Neural cell (in vitro differentiated cells): ENCODE measurements around the gene EXOC2. TPM values are rescaled to one million over a fixed set of nuclear protein-coding genes. Genes with fewer than 3 reads are reported as not detected.

Experiments used
- H2AFZ ChIP-seq: fragments of 200-600, 300-800 bp; sonication (generic), shearing (Covaris generic); 2 replicates; pipeline ENCODE4 v1.6.0; 2014; ENCODE audit warnings: low read depth, mild to moderate bottlenecking, antibody characterized with exemption, low read length, moderate library complexity
- H3F3A ChIP-seq: fragments of 200-600 bp; shearing (Covaris generic); 2 replicates; pipeline ENCODE4 v1.6.1; 2016; ENCODE audit warnings: mild to moderate bottlenecking, moderate library complexity, mixed read lengths, antibody characterized with exemption, low read length; ENCODE audit not compliant: insufficient read depth, poor library complexity, severe bottlenecking
- H3K27ac ChIP-seq: fragments of 200-600, 300-800 bp; sonication (generic), shearing (Covaris generic); 2 replicates; pipeline ENCODE4 v1.5.1; 2014; ENCODE audit warnings: mild to moderate bottlenecking, low read length, moderate library complexity
- H3K27me3 ChIP-seq: fragments of 300-800, 200-600 bp; sonication (generic), shearing (Covaris generic); 2 replicates; pipeline ENCODE4 v1.6.0; 2014; ENCODE audit warnings: mild to moderate bottlenecking, low read depth, low read length, moderate library complexity; ENCODE audit not compliant: insufficient read depth
- H3K36me3 ChIP-seq: fragments of 300-800, 200-600 bp; sonication (generic), shearing (Covaris generic); 2 replicates; pipeline ENCODE4 v1.5.1; 2014; ENCODE audit warnings: mild to moderate bottlenecking, antibody characterized with exemption, low read length, moderate library complexity; ENCODE audit not compliant: insufficient read depth
- H3K4me2 ChIP-seq: fragments of 300-800, 200-600 bp; sonication (generic), shearing (Covaris generic); 2 replicates; pipeline ENCODE4 v1.6.0; 2014; ENCODE audit warnings: mild to moderate bottlenecking, low read length
- H3K4me3 ChIP-seq: fragments of 300-800, 200-600 bp; sonication (generic), shearing (Covaris generic); 2 replicates; pipeline ENCODE4 v1.5.1; 2014; ENCODE audit warnings: mild to moderate bottlenecking, low read length, moderate library complexity
- H3K79me2 ChIP-seq: fragments of 200-600 bp; shearing (Covaris generic); replicated peaks from 2 replicates; pipeline ENCODE4 v1.6.0; 2014; ENCODE audit warnings: mild to moderate bottlenecking, low read length, moderate library complexity; ENCODE audit not compliant: insufficient read depth
- H3K9ac ChIP-seq: fragments of 300-800, 200-600 bp; sonication (generic), shearing (Covaris generic); 2 replicates; pipeline ENCODE4 v1.6.1; 2016; ENCODE audit warnings: mild to moderate bottlenecking, low read length, mixed read lengths
- H3K9me2 ChIP-seq: fragments of 200-600 bp; shearing (Covaris generic); 2 replicates; pipeline ENCODE4 v1.6.1; 2016; ENCODE audit warnings: mild to moderate bottlenecking, low read length, mixed read lengths; ENCODE audit not compliant: insufficient read depth
- H3K9me3 ChIP-seq: fragments of 200-600, 300-800 bp; sonication (generic), shearing (Covaris generic); 2 replicates; pipeline ENCODE4 v1.6.1; 2016; ENCODE audit warnings: mild to moderate bottlenecking, mixed run types, low read length, moderate library complexity, mixed read lengths
- H4K20me1 ChIP-seq: fragments of 200-600 bp; shearing (Covaris generic); 2 replicates; pipeline ENCODE4 v1.6.1; 2016; ENCODE audit warnings: mild to moderate bottlenecking, mixed run types; ENCODE audit not compliant: insufficient read depth
- EP300 ChIP-seq: fragments of 450-650 bp; conservative IDR thresholded peaks from 2 replicates; pipeline ENCODE4 v1.6.1; 2014; ENCODE audit warnings: antibody characterized with exemption, mild to moderate bottlenecking, moderate library complexity; ENCODE audit not compliant: poor library complexity, severe bottlenecking
- EZH2 ChIP-seq: fragments of 200-600, 300-800 bp; shearing (Covaris generic), sonication (generic); IDR thresholded peaks from 2 replicates; pipeline ENCODE4 v1.6.1; 2014; ENCODE audit warnings: antibody characterized with exemption, low read length, borderline replicate concordance, mild to moderate bottlenecking; ENCODE audit not compliant: insufficient read depth, poor library complexity, severe bottlenecking
- MXI1 ChIP-seq: fragments of 450-650 bp; conservative IDR thresholded peaks from 2 replicates; pipeline ENCODE4 v1.6.1; 2014; ENCODE audit warnings: antibody characterized with exemption, mild to moderate bottlenecking; ENCODE audit not compliant: poor library complexity, severe bottlenecking
- POLR2AphosphoS5 ChIP-seq: IDR thresholded peaks from 2 replicates; pipeline ENCODE4 v1.6.1; 2012
- RAD21 ChIP-seq: fragments of 450-650 bp; conservative IDR thresholded peaks from 2 replicates; pipeline ENCODE4 v1.6.1; 2014; ENCODE audit warnings: antibody characterized with exemption, mild to moderate bottlenecking, moderate library complexity
- SMC3 ChIP-seq: fragments of 450-650 bp; conservative IDR thresholded peaks from 2 replicates; pipeline ENCODE4 v1.6.1; 2014; ENCODE audit warnings: antibody characterized with exemption, mild to moderate bottlenecking, moderate library complexity; ENCODE audit not compliant: poor library complexity
- TAF1 ChIP-seq: IDR thresholded peaks from 2 replicates; pipeline ENCODE4 v1.6.1; 2012; ENCODE audit warnings: low read depth
- polyA plus RNA-seq: library from polyadenylated mRNA; depleted of rRNA; stranded (reverse); fragments of >200 nt; gene quantifications from 2 replicates; pipeline ENCODE4 v1.2.3, GENCODE V29; 2014
- TF ChIP-seq, protein P1 (sequence below): fragments of 450-650 bp; IDR thresholded peaks from 2 replicates; pipeline ENCODE4 v1.5.1; 2014; ENCODE audit warnings: antibody characterized with exemption, mild to moderate bottlenecking, moderate library complexity; ENCODE audit not compliant: poor library complexity, severe bottlenecking
- TF ChIP-seq, protein P2 (sequence below): IDR thresholded peaks from 2 replicates; pipeline ENCODE4 v1.6.1; 2012; ENCODE audit warnings: borderline replicate concordance

Gene EXOC2
- polyA plus RNA-seq, 1 donor from 2014 or later: 38.6 TPM

GRCh38 chr6:558089-558488 lies 134.8 kb downstream of the EXOC2 start:
- H3F3A ChIP-seq: no peaks in the 10 kb centered on the region
- H3K9me2 ChIP-seq: no peaks in the 10 kb centered on the region
- H3K4me2 ChIP-seq: no peak overlapping the region
- H3K4me3 ChIP-seq: no peak overlapping the region
- no peaks in the 10 kb centered on the region for H3K27me3 ChIP-seq
- no peaks in the 10 kb centered on the region for H3K36me3 ChIP-seq
- H3K79me2 ChIP-seq: no peaks in the 10 kb centered on the region
- H2AFZ ChIP-seq: no peak overlapping the region
- H4K20me1 ChIP-seq: no peaks in the 10 kb centered on the region
- no peaks in the 10 kb centered on the region for H3K9me3 ChIP-seq
- TF ChIP-seq EP300: no peak
- TF ChIP-seq RAD21: no peak
- no peak for TF ChIP-seq MXI1
- TF ChIP-seq TAF1: no peak
- TF ChIP-seq, protein P1, sequence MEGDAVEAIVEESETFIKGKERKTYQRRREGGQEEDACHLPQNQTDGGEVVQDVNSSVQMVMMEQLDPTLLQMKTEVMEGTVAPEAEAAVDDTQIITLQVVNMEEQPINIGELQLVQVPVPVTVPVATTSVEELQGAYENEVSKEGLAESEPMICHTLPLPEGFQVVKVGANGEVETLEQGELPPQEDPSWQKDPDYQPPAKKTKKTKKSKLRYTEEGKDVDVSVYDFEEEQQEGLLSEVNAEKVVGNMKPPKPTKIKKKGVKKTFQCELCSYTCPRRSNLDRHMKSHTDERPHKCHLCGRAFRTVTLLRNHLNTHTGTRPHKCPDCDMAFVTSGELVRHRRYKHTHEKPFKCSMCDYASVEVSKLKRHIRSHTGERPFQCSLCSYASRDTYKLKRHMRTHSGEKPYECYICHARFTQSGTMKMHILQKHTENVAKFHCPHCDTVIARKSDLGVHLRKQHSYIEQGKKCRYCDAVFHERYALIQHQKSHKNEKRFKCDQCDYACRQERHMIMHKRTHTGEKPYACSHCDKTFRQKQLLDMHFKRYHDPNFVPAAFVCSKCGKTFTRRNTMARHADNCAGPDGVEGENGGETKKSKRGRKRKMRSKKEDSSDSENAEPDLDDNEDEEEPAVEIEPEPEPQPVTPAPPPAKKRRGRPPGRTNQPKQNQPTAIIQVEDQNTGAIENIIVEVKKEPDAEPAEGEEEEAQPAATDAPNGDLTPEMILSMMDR: no peak
- TF ChIP-seq POLR2AphosphoS5: no peak
- TF ChIP-seq EZH2: no peak
- TF ChIP-seq, protein P2, sequence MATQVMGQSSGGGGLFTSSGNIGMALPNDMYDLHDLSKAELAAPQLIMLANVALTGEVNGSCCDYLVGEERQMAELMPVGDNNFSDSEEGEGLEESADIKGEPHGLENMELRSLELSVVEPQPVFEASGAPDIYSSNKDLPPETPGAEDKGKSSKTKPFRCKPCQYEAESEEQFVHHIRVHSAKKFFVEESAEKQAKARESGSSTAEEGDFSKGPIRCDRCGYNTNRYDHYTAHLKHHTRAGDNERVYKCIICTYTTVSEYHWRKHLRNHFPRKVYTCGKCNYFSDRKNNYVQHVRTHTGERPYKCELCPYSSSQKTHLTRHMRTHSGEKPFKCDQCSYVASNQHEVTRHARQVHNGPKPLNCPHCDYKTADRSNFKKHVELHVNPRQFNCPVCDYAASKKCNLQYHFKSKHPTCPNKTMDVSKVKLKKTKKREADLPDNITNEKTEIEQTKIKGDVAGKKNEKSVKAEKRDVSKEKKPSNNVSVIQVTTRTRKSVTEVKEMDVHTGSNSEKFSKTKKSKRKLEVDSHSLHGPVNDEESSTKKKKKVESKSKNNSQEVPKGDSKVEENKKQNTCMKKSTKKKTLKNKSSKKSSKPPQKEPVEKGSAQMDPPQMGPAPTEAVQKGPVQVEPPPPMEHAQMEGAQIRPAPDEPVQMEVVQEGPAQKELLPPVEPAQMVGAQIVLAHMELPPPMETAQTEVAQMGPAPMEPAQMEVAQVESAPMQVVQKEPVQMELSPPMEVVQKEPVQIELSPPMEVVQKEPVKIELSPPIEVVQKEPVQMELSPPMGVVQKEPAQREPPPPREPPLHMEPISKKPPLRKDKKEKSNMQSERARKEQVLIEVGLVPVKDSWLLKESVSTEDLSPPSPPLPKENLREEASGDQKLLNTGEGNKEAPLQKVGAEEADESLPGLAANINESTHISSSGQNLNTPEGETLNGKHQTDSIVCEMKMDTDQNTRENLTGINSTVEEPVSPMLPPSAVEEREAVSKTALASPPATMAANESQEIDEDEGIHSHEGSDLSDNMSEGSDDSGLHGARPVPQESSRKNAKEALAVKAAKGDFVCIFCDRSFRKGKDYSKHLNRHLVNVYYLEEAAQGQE: no peak
- TF ChIP-seq SMC3: no peak
- no peak overlapping the region for H3K27ac ChIP-seq
- H3K9ac ChIP-seq: no peak overlapping the region

DNA sequence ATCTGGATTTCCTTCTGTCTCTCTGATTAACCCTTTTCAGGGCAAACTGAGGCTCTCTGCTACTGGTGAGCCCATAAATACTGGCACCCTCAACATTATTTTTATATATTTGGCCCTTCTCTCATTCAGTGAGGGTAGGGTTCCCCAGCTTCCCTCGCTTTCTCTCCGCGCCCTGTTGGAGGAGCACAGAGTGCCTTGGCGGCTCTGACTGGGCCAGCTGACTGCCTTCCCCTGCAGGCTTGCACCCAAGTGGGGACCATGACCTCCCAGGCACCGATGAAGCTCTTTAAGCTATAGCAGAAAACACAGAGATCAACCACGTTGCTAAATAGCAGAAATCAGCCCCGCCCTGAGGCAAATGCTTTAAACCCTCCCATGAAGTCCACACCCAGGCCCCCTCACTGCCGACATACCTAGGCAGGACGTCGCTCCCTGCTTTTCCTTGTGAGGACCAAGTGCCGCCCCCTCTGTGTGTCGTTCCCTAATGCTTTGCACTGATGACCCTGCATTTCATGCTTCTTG lies 141.0 kb downstream of the EXOC2 start:
- Histone ChIP-seq H3K36me3 (no peaks in the 10 kb centered on the region), H3K9me3 (no peaks in the 10 kb centered on the region), H3K27me3 (no peaks in the 10 kb centered on the region), H3K9ac (no peak overlapping the region), H3F3A (no peaks in the 10 kb centered on the region), H4K20me1 (no peaks in the 10 kb centered on the region), H3K27ac (no peak overlapping the region), H3K79me2 (no peaks in the 10 kb centered on the region), H3K4me3 (no peak overlapping the region), H2AFZ (no peak overlapping the region), H3K4me2 (no peak overlapping the region), H3K9me2 (no peaks in the 10 kb centered on the region)
- TF ChIP-seq MXI1 (no peak), RAD21 (no peak), SMC3 (no peak), EZH2 (no peak), TAF1 (no peak), POLR2AphosphoS5 (no peak), EP300 (no peak)
- TF ChIP-seq, protein P1: no peak
- TF ChIP-seq, protein P2: no peak
